DMS53 treated with DMSO at 0.1 percent for 48 hours (cell line): ENCODE results near the gene PTPN2.

ENCODE experiments used
- DNase-seq: peaks from one replicate; lab custom pipeline; 2025; ENCODE audit not compliant: unreplicated experiment; lab: John Stamatoyannopoulos, UW

PTPN2 gene

DNA sequence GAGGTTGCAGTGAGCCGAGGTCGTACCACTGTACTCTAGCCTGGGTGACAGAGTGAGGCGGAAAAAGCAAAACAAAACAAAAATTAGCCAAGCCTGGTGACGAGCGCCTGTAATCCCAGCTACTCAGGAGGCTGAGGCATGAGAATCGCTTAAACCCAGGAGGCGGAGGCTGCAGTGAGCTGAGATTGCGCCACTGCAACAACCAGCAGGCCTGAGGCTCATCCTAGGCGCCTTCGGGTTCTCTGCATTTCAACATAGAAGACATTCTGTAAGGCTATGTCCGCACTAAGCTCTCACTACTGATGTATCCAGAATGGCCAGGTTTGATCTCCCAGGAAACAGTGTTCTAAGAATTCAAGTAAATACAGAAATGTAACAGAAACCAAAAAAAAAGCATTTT lies 23.5 kb downstream of the PTPN2 start:
- no peak for DNase-seq

DNA sequence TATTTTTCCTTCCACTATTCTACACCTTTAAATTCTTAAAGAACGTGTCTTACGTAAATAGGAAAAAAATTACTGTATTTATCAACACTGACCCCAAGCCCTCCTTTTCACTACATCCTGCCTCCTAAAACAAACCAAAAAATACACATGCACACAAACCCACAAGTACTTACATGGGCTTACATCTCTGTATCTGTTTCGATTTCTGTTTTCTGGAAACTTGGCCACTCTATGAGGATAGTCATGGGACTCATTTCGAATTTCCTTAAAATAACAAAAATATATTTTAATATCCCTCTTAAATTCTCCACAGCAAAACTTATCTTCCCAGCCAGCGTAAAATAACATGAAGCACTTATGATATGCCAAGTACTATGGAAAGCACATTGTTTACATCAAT lies 25.0 kb downstream of the PTPN2 start:
- no peak for DNase-seq

DNA sequence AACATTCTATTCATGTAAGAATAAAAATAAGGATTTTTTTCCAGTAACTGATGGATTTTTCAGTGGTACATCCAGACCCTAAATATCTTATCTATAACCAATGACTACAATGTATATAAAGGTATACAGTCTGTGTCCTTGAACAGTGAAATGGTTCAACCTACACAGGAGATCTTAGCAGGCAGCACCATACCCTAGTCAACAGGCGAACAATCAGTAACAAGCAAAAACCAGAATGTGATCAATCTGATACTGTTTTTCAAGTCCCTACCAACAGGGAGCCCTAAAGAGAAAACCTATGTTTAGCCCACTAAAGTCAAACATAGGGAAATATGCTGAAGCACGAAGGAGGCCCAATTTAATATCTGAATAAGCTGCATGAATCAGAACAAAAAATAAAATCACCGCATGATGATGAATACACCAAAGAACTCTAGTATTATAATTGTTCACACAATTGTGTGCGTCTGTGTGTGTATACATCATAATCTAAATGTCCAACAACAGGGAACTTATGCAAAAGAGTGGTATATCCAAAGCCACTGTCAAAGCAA lies 26.0 kb downstream of the PTPN2 start:
- DNase-seq: no peak

DNA sequence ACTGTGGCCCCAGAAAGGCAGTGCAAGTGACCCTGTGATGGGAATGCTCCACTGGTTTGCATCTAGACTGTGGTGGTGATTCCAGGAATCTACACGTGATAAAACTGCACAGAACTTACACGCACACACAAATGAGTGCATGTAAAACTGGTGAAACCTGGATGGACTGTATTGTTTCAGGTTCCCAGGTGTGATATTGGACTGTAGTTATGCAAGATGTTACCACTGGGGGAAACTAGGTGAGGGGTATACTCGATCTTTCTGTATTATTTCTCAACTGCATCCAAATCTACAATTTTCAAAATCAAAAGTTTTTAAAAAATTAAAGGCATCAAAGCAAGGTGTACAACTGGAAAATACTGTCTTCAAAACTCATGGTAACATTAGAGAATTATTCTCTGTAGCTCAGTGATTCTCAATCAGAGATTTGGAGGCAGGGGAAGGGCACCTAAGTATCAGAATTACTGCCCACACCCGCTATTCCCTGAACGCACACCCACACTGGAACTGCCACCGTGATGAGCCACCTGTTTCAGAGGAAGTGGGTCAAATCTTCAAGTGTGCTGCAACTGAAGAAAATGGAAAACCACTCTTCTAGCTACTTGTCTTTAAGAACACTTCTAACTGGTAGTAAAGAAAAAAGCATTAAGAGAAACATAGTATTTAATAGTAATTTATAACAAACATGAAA lies 26.7 kb downstream of the PTPN2 start:
- DNase-seq: no peak

DNA sequence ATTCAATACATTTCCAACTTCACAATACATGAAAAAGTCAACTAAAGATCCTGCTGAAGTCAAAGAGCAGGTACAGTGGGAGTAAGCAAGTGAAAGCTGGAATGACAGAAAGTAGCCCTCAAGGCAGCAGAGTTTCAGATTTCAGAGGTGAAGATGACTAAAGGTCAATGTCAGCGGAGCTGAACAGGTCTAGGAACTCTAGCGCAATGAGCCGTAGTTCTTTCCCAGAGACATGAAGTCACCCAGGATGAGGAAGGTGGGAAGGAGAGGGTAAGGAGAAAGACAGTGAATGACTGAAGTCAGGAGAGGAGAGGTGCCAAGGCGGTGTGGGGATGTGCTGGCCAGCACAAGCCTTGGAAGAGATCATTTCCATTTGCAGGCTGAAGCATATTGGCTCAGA lies 28.1 kb downstream of the PTPN2 start:
- DNase-seq: peak; percentile 12

DNA sequence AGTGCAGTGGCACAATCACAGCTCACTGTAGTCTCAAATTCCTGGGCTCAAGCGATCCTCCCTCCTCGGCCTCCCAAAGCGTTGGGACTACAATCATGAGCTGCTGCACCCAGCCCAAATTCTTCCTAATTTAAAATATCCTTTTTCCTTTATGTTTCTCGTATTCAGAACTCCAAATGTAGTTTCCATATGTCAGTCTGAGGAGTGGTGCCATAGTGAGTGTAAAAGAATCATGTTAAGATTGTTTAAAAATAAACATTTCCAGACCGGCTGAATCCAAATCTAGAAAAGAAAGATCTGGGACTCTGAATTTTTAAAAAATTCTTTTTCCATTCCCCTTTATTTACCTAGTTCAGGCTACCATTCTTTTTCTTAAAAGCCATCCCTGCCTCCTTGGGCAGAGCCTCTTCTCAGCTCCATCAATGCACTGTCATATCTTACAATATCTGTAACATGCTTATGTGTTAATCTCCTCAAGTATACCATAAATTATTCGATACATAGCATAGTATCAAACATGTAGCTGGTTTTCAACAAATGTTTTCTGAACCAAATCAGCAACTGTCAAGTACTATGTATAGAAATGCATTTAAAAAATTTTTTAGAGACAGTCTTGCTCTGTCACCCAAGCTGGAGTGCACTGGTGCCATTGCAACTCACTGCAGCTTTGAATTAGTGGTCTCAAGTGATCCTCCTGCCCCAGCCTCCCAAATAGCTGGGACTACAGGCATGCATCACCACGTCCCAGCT lies 31.3 kb downstream of the PTPN2 start:
- no peak for DNase-seq

DNA sequence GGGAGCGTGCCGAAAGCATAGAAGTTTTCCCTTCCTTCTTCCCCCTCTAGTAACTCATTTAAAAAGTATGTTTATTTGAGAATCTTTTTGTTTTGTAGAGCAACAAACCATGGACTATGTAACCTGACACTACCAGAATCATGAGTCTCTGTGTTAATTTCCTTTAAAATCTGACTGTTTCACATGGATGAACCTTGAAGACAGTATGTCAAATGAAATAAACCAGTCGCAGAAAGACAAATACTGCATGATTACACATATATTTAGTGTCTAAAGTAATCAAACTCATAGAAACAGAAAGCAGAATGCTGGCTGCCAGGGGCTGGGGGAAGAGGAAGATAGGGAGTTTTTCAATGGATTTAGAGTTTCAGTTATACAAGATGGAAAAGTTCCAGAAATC lies 32.3 kb downstream of the PTPN2 start:
- no peak for DNase-seq

DNA sequence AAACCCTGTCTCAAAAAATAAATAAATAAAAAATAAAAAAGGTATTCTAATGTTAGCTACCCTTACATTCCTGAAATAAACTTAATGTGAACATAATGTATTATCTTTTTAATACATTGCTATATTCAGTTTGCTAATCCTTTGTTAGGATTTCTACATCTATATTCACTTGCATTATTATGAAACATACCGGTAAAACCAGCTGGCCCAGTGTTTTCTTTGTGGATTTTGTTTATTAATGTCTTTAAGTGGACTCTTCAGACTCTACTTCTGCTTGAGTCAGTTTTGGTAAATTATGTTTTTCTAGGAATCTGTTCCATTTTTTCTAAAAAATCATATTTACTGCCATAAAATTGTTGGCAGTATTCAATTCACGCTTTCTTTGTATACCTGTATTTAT lies 34.5 kb downstream of the PTPN2 start:
- peak; percentile 82 for DNase-seq

DNA sequence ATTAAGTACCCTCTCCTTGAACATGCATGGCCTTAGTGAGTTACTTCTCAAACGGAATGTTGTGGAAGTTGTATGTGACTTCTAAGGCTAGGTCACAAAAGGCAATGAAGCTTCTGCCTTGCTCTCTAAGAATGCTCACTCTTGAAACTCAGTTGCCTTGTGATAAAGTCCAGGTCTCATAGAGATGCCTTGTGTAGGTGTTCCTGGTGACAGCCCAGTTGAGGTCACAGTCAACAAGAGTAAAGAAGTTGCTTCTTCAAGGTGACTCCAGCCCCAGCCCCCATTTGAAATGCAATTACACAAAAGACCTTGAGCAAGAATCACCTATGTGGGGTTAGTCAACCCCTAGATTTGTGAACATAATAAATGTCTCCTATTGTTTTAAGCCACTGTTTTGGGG lies 35.6 kb downstream of the PTPN2 start:
- no peak for DNase-seq

DNA sequence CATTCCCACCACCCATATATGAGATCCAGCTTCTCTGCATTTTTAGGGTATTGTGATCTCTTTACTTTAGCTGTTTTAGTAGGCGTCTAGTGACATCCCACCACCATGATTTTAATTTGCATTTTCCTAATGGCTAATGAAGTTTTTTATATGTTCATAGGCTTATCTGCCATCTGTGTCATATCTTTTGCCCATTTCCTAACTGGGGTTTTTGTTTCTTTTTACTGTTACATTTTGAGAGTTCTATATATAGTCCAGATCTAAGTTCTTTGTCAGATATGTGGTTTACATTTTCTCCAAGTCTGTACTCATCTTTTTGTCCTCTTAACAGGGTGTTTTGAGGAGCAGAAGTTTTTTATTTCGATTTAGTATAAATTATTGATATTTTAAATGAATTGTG lies 39.6 kb downstream of the PTPN2 start:
- no peak for DNase-seq

DNA sequence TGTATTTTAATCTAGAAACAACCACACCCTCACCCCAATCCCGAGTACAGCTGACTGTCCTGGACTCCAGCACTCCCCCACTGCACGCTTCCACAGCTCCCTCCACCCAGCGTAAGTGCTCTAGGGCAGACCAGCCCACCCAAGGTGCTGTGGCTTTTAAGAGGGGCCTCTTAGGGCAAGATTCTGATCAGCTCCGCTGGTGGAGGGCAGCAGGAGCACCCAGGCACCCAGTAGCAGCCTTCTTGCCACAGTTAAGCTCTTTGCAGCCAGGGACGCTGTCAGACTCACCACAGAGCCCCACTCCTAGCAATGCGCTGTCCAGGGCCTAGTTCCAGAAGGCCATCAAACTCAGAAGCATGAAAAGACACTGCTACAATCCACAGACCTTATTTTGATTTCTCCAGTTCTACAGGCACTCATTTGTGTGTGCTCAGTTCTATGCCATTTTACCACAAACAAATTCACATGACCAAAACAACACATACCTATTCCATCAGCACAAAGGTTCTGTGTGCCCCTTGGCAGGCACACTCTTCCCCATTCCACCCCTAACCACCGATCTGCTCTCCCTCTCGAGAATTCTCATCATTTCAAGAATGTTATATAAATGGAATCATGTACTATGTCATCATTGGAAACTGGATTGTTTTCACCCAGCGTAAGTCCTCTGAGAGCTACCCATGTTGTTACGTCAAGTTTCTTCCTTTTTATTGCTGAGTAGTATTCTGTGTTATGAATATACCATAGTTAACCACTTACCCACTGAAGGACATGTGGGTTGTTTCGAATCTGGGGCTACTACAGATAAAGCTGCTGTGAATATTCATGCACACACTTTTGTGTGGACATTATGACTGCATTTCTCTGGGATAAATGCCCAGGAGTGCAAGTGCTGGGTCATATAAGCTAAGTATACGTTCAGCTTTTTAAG lies 40.4 kb downstream of the PTPN2 start:
- no peak for DNase-seq

DNA sequence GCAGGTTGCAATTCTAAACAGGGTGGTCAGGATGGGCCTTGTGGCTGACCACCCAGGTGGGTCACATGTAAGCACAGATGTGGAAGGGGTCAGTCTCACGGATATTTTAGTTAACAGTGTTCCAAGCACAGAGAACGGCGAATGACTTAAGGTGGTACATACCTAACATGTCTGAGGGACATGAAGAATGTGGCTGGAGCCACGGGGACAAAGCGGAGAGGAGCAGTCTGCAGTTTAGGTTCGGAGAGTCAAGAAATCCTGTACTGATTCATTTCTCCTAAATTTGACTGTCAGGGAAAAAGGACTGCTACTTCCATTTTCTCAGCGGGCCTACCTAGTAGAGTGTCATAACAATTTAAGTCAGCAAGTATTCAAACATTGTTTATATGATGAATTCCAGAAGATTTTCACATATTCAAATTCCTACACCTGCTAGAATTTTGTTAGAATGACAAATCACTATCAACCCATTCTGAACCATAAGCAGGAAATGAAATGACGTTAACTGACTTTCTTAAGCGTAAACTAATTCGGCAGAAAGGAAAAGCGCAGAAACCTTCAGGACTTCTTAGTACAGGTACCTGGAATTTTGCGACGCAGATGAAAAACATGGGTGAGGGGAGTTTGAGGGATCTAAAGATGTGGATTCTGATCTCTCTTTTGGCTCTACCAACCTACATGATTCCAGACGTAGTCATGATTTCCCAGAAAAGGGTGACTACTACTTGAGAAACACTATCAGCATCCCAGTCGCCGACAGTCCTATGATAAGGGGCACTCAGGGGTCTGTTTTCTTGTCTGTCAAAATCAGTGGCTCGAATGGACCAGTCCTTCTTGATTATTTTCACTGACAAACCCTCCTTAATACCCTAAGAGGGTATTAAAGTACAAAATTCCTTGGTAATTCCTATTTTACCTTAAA lies 41.3 kb downstream of the PTPN2 start:
- DNase-seq: no peak

DNA sequence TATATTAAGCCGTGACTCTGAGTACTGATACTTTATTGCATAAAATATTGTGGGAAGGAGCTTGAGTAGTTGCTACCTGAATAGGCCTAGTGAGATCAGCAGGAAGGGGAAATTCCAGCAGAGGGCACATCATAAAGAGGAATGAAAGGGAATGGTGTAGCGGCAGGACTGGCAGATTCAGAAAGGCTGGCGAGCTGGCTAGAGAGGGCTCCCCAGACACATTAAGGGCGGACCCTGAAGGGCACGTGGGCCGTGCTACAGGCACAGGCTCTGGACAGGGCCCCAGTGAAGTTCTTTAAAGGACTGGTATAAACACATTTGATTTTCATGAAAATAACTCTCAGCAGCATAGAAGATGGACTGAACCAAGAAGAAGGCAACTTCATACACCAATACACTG lies 43.0 kb downstream of the PTPN2 start:
- no peak for DNase-seq

DNA sequence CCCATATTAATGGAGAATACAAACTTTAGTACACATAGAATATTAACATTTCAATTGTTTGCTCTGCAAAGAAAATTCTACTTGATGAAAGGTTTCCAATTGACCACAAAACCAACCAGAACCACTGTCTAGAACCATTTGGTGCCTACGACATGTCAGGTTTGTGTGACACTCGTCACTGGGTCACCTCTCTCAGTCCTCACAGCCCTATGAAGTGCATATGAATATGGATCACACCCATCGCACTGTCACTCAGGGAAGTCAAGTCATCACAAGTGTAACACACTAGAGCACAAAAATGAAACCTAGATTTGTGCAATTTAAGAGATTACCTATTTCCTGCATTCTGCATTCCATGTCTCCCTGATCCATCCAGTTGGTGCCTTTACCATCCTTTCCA lies 43.7 kb downstream of the PTPN2 start:
- no peak for DNase-seq

DNA sequence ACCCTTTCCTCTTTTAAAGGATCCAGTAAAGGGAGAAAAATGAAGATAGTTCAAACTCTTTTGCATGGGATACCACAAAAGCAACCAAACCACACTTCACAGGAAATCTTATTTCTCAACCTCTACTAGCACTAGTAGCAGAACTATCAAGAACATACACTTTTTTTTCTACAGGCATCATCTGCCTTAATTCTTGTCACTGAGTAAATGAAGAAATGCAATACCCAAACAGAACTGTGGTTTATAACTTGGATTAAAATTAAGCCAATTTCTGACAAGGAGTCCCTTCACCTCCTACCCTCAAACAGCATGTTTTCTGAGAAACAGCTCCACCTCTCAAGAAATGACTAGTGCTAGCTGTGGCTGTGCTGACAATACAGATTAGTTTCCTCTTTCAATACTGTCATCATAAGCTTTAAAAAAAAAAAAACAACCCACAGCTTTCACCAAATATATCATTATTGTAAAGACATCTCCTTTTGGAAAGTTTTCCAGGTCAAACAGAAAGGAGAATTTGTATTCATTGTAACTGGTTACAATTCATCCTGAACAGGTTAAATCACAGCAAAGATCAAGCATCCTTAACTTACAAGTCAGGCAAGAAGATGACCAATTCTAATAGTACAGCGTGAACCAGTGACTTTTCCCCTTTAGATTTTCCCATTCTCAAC lies 44.4 kb downstream of the PTPN2 start:
- no peak for DNase-seq

DNA sequence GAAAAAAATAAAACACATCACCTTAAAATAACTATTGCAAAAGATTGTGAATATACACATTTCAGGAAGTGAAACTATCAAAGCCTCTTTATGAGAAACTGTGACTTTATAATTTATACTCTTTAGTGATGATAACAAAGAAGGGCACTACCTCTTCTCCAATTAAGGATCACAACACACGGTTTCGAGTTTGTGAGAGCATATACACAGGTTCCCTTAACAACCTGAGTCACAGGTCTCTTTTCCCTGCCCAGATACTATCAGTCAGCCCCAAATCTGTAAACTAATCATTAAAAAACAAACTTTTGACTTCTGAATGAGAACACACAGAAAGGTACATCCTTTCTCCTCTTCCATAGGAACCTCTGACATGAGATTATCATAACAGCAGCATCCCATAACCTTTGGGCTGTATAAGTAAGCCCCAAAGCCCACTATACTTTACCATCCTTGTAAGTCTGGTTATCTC lies 44.9 kb downstream of the PTPN2 start:
- no peak for DNase-seq

DNA sequence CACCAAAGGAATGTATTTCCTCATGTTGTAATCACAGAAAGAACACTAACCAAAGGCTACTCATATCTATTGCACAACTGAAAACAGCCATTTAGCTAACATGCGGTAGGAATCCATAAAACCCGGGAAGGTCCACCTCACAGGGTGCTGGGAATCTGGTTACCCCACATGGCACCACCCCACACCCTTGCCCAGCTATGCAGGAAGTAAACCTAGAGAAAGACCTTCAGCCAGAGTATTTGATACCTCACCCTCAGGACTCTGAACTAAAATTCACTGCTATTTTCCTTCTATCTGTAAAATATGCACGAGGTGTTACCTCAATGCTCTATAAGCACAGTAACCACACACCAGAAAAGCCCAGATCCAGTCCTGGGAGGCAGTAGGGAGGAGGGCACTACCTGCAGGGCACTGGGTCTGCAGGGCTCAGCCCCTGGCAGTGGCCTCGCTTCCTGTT lies 45.8 kb downstream of the PTPN2 start:
- DNase-seq: peak; percentile 41

DNA sequence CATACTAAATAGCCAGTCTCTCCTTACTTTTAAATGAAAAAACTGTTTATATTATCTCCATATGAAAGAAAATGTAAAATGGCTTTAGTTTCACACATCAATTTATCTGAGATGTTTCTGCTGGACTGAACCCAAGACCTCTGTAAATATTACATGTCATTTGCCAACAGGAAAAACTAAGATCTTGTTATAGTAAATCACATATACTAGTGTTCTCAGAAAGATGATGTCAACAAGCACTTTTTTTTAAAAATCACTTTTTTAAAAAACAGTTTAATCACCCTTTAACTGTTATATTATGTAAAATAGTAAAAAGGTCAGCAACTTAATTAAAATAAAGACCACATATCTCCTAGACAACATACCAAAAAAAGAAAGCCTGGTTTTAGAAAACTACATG lies 46.3 kb downstream of the PTPN2 start:
- DNase-seq: no peak

DNA sequence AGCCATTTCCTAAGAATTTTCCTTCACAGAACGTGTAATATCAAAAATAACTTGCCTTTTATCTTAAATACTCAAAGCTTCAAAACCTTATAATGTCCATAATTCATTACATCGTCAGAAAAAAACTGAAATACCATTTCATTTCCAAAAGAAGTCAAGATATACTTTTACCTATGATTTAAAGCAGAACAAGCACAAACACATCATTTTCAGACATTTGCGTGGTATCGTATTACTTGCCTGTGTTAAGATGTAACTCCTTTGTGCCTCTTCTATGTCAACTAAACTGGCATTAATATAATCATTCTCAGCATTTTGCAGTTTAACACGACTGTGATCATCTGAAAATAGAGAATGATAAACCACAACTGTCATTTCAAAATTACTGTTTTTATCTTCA lies 47.5 kb downstream of the PTPN2 start:
- DNase-seq: no peak
